Thyroid gland (tissue), 4 donors: ENCODE measurements around the gene ZSWIM8. TPM values are rescaled to one million over a fixed set of nuclear protein-coding genes. Genes with fewer than 3 reads are reported as not detected.

ENCODE experiments used
- DNase-seq, 2 donors: peaks; one replicate each; pipeline ENCODE4 v3.0.0-alpha.2; 2019
- H3K27ac ChIP-seq, 3 donors: fragments of 200-600 bp; sonication (generic); 1 replicate in 2 of 3; 2 replicates in 1 of 3; pipeline ENCODE4 v1.5.1; 2016 to 2019; ENCODE audit warnings: mild to moderate bottlenecking in 1 of 3, moderate library complexity in 1 of 3
- H3K27me3 ChIP-seq: fragments of 200-600 bp; sonication (generic); one replicate; pipeline ENCODE4 v1.5.1; 2019
- H3K36me3 ChIP-seq, 2 donors: fragments of 200-600 bp; sonication (generic); one replicate each; pipeline ENCODE4 v1.5.1; 2016 to 2019
- H3K4me1 ChIP-seq, 2 donors: fragments of 200-600 bp; sonication (generic); one replicate each; pipeline ENCODE4 v1.5.1; 2017 to 2019
- H3K4me3 ChIP-seq, 3 donors: fragments of 200-600 bp; sonication (generic); replicated peaks in 1 of 3; 1 replicate in 2 of 3; 2 replicates in 1 of 3; pipeline ENCODE4 v1.5.1; 2016; ENCODE audit warnings: mild to moderate bottlenecking in 1 of 3
- H3K9me3 ChIP-seq: fragments of 200-600 bp; sonication (generic); one replicate; pipeline ENCODE4 v1.5.1; 2017
- POLR2A ChIP-seq, 2 donors: fragments of 450-650 bp; IDR thresholded peaks; one replicate each; pipeline ENCODE4 v1.6.1; 2017; ENCODE audit warnings: antibody characterized with exemption in 2 of 2, mild to moderate bottlenecking in 2 of 2, moderate library complexity in 1 of 2
- WGBS, 2 donors: methylation state at CpG; one replicate each; pipeline ENCODE4 v1.1.5; 2017; 5-methylcytosine and 5-hydroxymethylcytosine counted together
- intact Hi-C: fragments of 100-400 bp; cut with DNase I; formaldehyde crosslinking; loops from one replicate; pipeline ENCODE4 v1.15.1; 2023
- total RNA-seq, 4 donors: library from RNA; depleted of rRNA; stranded (reverse); fragments of >200 nt; gene quantifications; one replicate each; pipeline ENCODE4 v1.2.3, GENCODE V29; 2016
- TF ChIP-seq, protein P1 (sequence below), 6 experiments: fragments of 200-600 bp in 3 of 6; fragments of 450-650 bp in 3 of 6; sonication (generic) in 3 of 6; IDR thresholded peaks; one replicate each; pipeline ENCODE4 v1.5.1; 2016 to 2019; ENCODE audit warnings: antibody characterized with exemption in 6 of 6, mild to moderate bottlenecking in 2 of 6, inconsistent platforms in 1 of 6, moderate library complexity in 1 of 6

ZSWIM8 gene
- total RNA-seq, 4 donors from 2014 or later: 67.2 to 199 (median 108) TPM

DNA sequence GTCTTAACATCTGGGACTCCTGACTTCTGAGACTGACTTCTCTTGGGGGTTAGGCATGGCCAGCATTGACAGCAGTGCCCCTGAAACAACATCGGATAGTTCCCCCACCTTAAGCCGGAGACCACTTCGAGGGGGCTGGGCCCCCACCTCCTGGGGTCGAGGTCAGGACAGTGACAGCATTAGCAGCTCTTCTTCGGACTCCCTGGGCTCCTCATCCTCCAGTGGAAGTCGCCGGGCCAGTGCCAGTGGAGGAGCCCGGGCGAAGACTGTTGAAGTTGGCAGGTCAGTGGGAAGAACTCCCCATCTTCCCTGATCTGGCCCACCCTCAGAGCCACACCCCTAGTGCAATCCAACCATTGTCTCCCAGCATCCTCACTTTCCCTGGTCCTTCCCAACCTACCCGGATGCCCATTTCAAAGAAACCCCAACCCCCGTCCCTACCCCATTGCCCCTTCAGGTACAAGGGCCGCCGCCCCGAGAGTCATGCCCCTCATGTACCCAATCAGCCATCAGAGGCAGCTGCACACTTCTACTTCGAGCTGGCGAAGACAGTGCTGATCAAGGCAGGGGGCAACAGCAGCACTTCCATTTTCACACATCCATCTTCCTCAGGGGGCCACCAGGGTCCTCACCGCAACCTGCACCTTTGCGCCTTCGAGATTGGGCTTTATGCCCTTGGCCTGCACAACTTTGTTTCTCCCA, 12.1 kb downstream of the ZSWIM8 start:
- H3K27ac ChIP-seq: no peak overlapping the region
- no peak for DNase-seq
- no peaks in the 10 kb centered on the region for H3K4me1 ChIP-seq
- H3K9me3 ChIP-seq: no peaks in the 10 kb centered on the region
- intact Hi-C loops: no loop called here
- WGBS, 2 donors: 91 to 95% methylated on average over 14 to 15 of the region's 19 CpGs
- H3K4me3 ChIP-seq: no peak overlapping the region
- peaks cover 80 to 87% of the 10 kb centered on the region in 2 donors for H3K36me3 ChIP-seq
- no peaks in the 10 kb centered on the region for H3K27me3 ChIP-seq
- no peak for TF ChIP-seq POLR2A (IDR thresholded peaks at IDR 0.05)
- TF ChIP-seq, protein P1, sequence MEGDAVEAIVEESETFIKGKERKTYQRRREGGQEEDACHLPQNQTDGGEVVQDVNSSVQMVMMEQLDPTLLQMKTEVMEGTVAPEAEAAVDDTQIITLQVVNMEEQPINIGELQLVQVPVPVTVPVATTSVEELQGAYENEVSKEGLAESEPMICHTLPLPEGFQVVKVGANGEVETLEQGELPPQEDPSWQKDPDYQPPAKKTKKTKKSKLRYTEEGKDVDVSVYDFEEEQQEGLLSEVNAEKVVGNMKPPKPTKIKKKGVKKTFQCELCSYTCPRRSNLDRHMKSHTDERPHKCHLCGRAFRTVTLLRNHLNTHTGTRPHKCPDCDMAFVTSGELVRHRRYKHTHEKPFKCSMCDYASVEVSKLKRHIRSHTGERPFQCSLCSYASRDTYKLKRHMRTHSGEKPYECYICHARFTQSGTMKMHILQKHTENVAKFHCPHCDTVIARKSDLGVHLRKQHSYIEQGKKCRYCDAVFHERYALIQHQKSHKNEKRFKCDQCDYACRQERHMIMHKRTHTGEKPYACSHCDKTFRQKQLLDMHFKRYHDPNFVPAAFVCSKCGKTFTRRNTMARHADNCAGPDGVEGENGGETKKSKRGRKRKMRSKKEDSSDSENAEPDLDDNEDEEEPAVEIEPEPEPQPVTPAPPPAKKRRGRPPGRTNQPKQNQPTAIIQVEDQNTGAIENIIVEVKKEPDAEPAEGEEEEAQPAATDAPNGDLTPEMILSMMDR (IDR thresholded peaks at IDR 0.05): no peak

DNA sequence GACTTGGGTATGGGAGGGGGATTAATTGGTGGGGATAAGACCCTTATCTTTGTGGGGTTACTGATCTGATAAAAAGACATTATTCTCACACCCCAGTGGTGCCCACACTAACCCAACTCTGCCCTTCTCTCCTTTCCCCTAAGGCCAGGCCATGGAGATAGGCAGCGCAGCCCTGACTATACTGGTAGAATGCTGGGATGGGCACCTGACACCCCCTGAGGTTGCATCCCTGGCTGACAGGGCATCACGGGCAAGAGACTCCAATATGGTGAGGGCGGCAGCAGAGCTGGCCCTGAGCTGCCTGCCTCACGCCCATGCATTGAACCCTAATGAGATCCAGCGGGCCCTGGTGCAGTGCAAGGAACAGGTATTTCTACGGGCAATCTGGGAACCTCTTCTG, 12.7 kb downstream of the ZSWIM8 start:
- peaks cover 80 to 87% of the 10 kb centered on the region in 2 donors for H3K36me3 ChIP-seq

DNA sequence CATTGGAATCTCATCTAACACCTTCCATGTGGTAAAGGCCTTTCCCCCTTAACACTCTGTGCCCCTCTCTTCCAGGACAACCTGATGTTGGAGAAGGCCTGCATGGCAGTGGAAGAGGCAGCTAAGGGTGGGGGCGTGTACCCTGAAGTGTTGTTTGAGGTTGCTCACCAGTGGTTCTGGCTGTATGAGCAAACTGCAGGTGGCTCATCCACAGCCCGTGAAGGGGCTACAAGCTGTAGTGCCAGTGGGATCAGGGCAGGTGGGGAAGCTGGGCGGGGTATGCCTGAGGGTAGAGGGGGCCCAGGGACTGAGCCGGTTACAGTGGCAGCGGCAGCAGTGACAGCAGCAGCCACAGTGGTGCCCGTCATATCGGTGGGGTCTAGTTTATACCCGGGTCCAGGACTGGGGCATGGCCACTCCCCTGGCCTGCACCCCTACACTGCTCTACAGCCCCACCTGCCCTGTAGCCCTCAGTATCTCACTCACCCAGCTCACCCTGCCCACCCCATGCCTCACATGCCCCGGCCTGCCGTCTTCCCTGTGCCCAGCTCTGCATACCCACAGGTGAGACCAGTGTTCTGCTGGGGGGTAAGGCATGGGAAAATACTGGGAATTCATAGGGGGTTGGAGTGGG, 13.6 kb downstream of the ZSWIM8 start:
- intact Hi-C loops: no loop called here
- no peak for DNase-seq

More for the DNA sequence above, 12.7 kb downstream of the ZSWIM8 start:
- DNase-seq: no peak
- WGBS, 2 donors: 98% methylated on average over 6 of the region's 6 CpGs
- Histone ChIP-seq H3K4me1 (no peaks in the 10 kb centered on the region), H3K27me3 (no peaks in the 10 kb centered on the region), H3K27ac (no peak overlapping the region), H3K4me3 (no peak overlapping the region), H3K9me3 (no peaks in the 10 kb centered on the region)
- TF ChIP-seq, protein P1 (IDR thresholded peaks at IDR 0.05): no peak
- intact Hi-C loops: no loop called here

GRCh38 chr10:73799899-73800559, 14.6 kb downstream of the ZSWIM8 start:
- H3K4me1 ChIP-seq: no peaks in the 10 kb centered on the region
- H3K4me3 ChIP-seq: no peak overlapping the region
- intact Hi-C loops: no loop called here
- DNase-seq: no peak
- no peak for TF ChIP-seq POLR2A (IDR thresholded peaks at IDR 0.05)
- TF ChIP-seq, protein P1 (IDR thresholded peaks at IDR 0.05): no peak
- 78 to 83% methylated on average over 8 to 9 of the region's 9 CpGs for WGBS, 2 donors
- no peak overlapping the region for H3K27ac ChIP-seq
- no peaks in the 10 kb centered on the region for H3K9me3 ChIP-seq
- H3K27me3 ChIP-seq: no peaks in the 10 kb centered on the region
- peaks cover 74 to 86% of the 10 kb centered on the region in 2 donors for H3K36me3 ChIP-seq

More for the DNA sequence above, 13.6 kb downstream of the ZSWIM8 start:
- Histone ChIP-seq H3K9me3 (no peaks in the 10 kb centered on the region), H3K4me1 (no peaks in the 10 kb centered on the region), H3K4me3 (no peak overlapping the region), H3K27me3 (no peaks in the 10 kb centered on the region), H3K36me3 (peaks cover 80 to 85% of the 10 kb centered on the region in 2 donors), H3K27ac (no peak overlapping the region)
- 85 to 86% methylated on average over 8 to 10 of the region's 10 CpGs for WGBS, 2 donors
- TF ChIP-seq, protein P1 (IDR thresholded peaks at IDR 0.05): no peak
- TF ChIP-seq POLR2A (IDR thresholded peaks at IDR 0.05): no peak
